Sigmoid colon (tissue), 4 donors: ENCODE results near the gene LIMS2.

ENCODE experiments used
- CTCF ChIP-seq, 4 experiments: fragments of 450-650 bp in 3 of 4; fragments of 200-600 bp in 1 of 4; IDR thresholded peaks; one replicate each; pipeline ENCODE4 v1.5.1; 2016 to 2019; ENCODE audit warnings: antibody characterized with exemption in 4 of 4, mild to moderate bottlenecking in 3 of 4, moderate library complexity in 2 of 4
- EP300 ChIP-seq, 4 donors: sonication (generic); formaldehyde crosslinking; IDR thresholded peaks; one replicate each; pipeline ENCODE4 v1.6.1; 2017; ENCODE audit warnings: antibody characterized with exemption in 4 of 4
- POLR2A ChIP-seq, 2 donors: fragments of 450-650 bp; IDR thresholded peaks; one replicate each; pipeline ENCODE4 v1.6.1; 2016; ENCODE audit warnings: antibody characterized with exemption in 2 of 2, mild to moderate bottlenecking in 2 of 2, moderate library complexity in 2 of 2
- POLR2AphosphoS5 ChIP-seq, 4 donors: sonication (generic); formaldehyde crosslinking; IDR thresholded peaks; one replicate each; pipeline ENCODE4 v1.6.1; 2017; ENCODE audit warnings: antibody characterized with exemption in 4 of 4

- TF ChIP-seq CTCF (IDR thresholded peaks at IDR 0.05) (no peak), POLR2A (IDR thresholded peaks at IDR 0.05) (no peak), EP300 (IDR thresholded peaks at IDR 0.05) (no peak), POLR2AphosphoS5 (IDR thresholded peaks at IDR 0.05) (no peak)
These were observed 22.3 kb upstream of the LIMS2 start for GRCh38 chr2:127697482-127698180.
